Endodermal cell (in vitro differentiated cells): ENCODE results near the gene ADAM30. TPM values are rescaled to one million over a fixed set of nuclear protein-coding genes. Genes with fewer than 3 reads are reported as not detected.
"Not testable (repeated sequence)": the region's sequence is repeated elsewhere in the genome, so short reads cannot be mapped to it uniquely, and the experiment has no call there.

Experiments
- DNase-seq: peaks from one replicate; pipeline ENCODE4 v3.0.0-alpha.2; 2017
- H3K27ac ChIP-seq: 2 replicates; pipeline ENCODE4 v1.5.1; 2013; ENCODE audit warnings: mild to moderate bottlenecking, low read depth, low read length, moderate library complexity
- H3K27me3 ChIP-seq: 2 replicates; pipeline ENCODE4 v1.6.1; 2013; ENCODE audit warnings: mild to moderate bottlenecking, low read length, moderate library complexity; ENCODE audit not compliant: insufficient read depth, control insufficient read depth, poor library complexity, severe bottlenecking
- H3K36me3 ChIP-seq: 2 replicates; pipeline ENCODE4 v1.7.0; 2013; ENCODE audit warnings: mild to moderate bottlenecking, low read length, moderate library complexity; ENCODE audit not compliant: control insufficient read depth, insufficient read depth
- H3K4me1 ChIP-seq: one replicate; pipeline ENCODE4 v1.7.0; 2013; ENCODE audit warnings: low read length; ENCODE audit not compliant: control insufficient read depth, insufficient read depth
- H3K4me3 ChIP-seq: 2 replicates; pipeline ENCODE4 v1.5.1; 2013; ENCODE audit warnings: mild to moderate bottlenecking, low read length, moderate library complexity
- H3K9ac ChIP-seq: 2 replicates; pipeline ENCODE4 v1.6.1; 2013; ENCODE audit warnings: mild to moderate bottlenecking, low read length, moderate library complexity; ENCODE audit not compliant: poor library complexity, severe bottlenecking; ENCODE audit errors: extremely low read depth
- H3K9me3 ChIP-seq: 2 replicates; pipeline ENCODE4 v1.6.1; 2013; ENCODE audit warnings: mild to moderate bottlenecking, low read length, moderate library complexity; ENCODE audit not compliant: control insufficient read depth
- H3K27ac Mint-ChIP-seq: 2 replicates; pipeline ENCODE4 v1.8.0; 2020; ENCODE audit warnings: mixed read lengths
- H3K27me3 Mint-ChIP-seq: 2 replicates; pipeline ENCODE4 v1.8.0; 2021; ENCODE audit warnings: mild to moderate bottlenecking, mixed read lengths; ENCODE audit not compliant: insufficient read depth
- H3K36me3 Mint-ChIP-seq: 2 replicates; pipeline ENCODE4 v1.8.0; 2020; ENCODE audit warnings: low read depth, mixed read lengths
- H3K4me1 Mint-ChIP-seq: 2 replicates; pipeline ENCODE4 v1.8.0; 2020; ENCODE audit warnings: mixed read lengths
- H3K4me3 Mint-ChIP-seq: 2 replicates; pipeline ENCODE4 v1.8.0; 2020; ENCODE audit warnings: mild to moderate bottlenecking, moderate library complexity, mixed read lengths
- H3K9me3 Mint-ChIP-seq: 2 replicates; pipeline ENCODE4 v1.8.0; 2020; ENCODE audit warnings: mild to moderate bottlenecking, mixed read lengths
- CTCF ChIP-seq: fragments of 200-600 bp; sonication (generic); conservative IDR thresholded peaks from 2 replicates; pipeline ENCODE4 v1.5.0; 2021; ENCODE audit warnings: antibody characterized with exemption, mild to moderate bottlenecking
- WGBS, 2 experiments: methylation state at CpG; one replicate each; pipeline versions ENCODE4 v1.1.5 to v1.1.7; 2013; ENCODE audit warnings: missing lambda C conversion rate in 2 of 2, mixed read lengths in 1 of 2; ENCODE audit not compliant: insufficient coverage in 1 of 2, insufficient read length in 1 of 2; 5-methylcytosine and 5-hydroxymethylcytosine counted together
- total RNA-seq, 2 donors: library from RNA; stranded (reverse); fragmentation: NEBNext Ultra II Directional in 1 of 2; extraction: Animal tissue kit (Norgen Biotek cat#: 25700) in 1 of 2; gene quantifications; 2 replicates in 1 of 2; 3 replicates in 1 of 2; pipeline ENCODE4 v1.2.1, GENCODE V29; 2021

ADAM30 gene
- total RNA-seq, 2 donors from 2014 or later = not detected

DNA sequence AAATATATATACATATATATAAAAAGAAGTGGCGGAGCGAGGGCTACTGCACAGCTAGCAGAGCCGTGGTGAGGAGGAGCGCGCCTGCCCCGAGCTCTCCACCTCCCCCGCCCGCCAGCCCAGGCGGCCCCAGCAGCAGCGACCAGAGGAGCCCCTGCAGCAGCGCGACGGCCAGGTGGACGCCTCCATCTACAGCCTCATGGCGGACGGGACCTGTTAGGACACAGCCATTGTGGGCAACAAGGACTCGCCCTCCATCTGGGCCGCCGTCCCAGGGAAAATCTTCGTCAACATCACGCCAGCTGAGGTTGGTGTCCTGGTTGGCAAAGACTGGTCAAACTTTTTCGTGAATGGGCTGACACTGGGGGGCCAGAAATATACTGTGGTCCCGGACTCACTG, 43.2 kb downstream of the ADAM30 start:
- no peak overlapping the region for H3K4me3 Mint-ChIP-seq
- no peaks in the 10 kb centered on the region for H3K27me3 ChIP-seq
- TF ChIP-seq CTCF = no peak
- no peaks in the 10 kb centered on the region for H3K36me3 Mint-ChIP-seq
- H3K4me3 ChIP-seq = no peak overlapping the region
- H3K9me3 ChIP-seq = peaks cover 16% of the 10 kb centered on the region
- no peaks in the 10 kb centered on the region for H3K4me1 ChIP-seq
- H3K27ac ChIP-seq = no peak overlapping the region
- WGBS, 2 experiments = 96 to 97% methylated on average over 12 to 23 of the region's 23 CpGs
- H3K9ac ChIP-seq = no peak overlapping the region
- H3K36me3 ChIP-seq = no peaks in the 10 kb centered on the region
- peaks cover 1% of the 10 kb centered on the region for H3K9me3 Mint-ChIP-seq
- no peak overlapping the region for H3K27ac Mint-ChIP-seq
- no peak for DNase-seq
- H3K4me1 Mint-ChIP-seq = peaks cover 7% of the 10 kb centered on the region
- H3K27me3 Mint-ChIP-seq = no peaks in the 10 kb centered on the region

GRCh38 chr1:119844206-119844605, 52.1 kb downstream of the ADAM30 start:
- H3K27me3 ChIP-seq, H3K27me3 Mint-ChIP-seq, H3K9ac ChIP-seq, H3K36me3 Mint-ChIP-seq, H3K4me3 ChIP-seq, H3K9me3 Mint-ChIP-seq, H3K4me1 ChIP-seq, H3K36me3 ChIP-seq, H3K9me3 ChIP-seq, H3K27ac Mint-ChIP-seq, H3K4me3 Mint-ChIP-seq, H3K27ac ChIP-seq: not testable (repeated sequence)
- H3K4me1 Mint-ChIP-seq = peaks cover 12% of the 10 kb centered on the region
- peak; percentile 74 for TF ChIP-seq CTCF
- WGBS, 2 experiments = 70 to 88% methylated on average over 4 to 6 of the region's 6 CpGs
- peak; percentile 69 for DNase-seq

Other genes starting within 250 kb of the ADAM30 start
- gene ZNF697, start 248.2 kb downstream of the ADAM30 start, total RNA-seq = 10 to 100 TPM; 12.0 to 14.8 TPM
- gene PHGDH, start 184.6 kb downstream of the ADAM30 start, total RNA-seq = 100 to 1,000 TPM; 156 to 176 TPM
- gene HMGCS2, start 127.6 kb downstream of the ADAM30 start, total RNA-seq = not detected
- not detected for gene REG4, start 85.1 kb downstream of the ADAM30 start, total RNA-seq
- gene NOTCH2, start 173.1 kb upstream of the ADAM30 start, total RNA-seq = 10 to 100 TPM; 79.0 to 88.3 TPM